Calu3 (cell line): Measurements from ENCODE around the gene DLG2. TPM values are rescaled to one million over a fixed set of nuclear protein-coding genes. Genes with fewer than 3 reads are reported as not detected.

Source experiments
- BruUV-seq: library from RNA; stranded (reverse); fragments of 400-500 nt; replicated peaks from 2 replicates; lab custom pipeline; 2021; lab: Mats Ljungman, UMichigan
- CTCF ChIA-PET: fragments of 300-600 bp; sonication (Branson Sonifier 250); formaldehyde crosslinking; loops from one replicate; lab custom pipeline; 2022; ENCODE audit warnings: antibody characterized with exemption; lab: Charles Lee
- DNase-seq: peaks from one replicate; pipeline ENCODE4 v3.0.0; 2022
- H3K27ac Mint-ChIP-seq: one replicate; pipeline ENCODE4 v1.8.0; 2022; ENCODE audit warnings: mixed read lengths; ENCODE audit not compliant: unreplicated experiment
- H3K27me3 Mint-ChIP-seq: one replicate; pipeline ENCODE4 v1.8.0; 2022; ENCODE audit warnings: mixed read lengths; ENCODE audit not compliant: unreplicated experiment
- H3K36me3 Mint-ChIP-seq: one replicate; pipeline ENCODE4 v1.8.0; 2022; ENCODE audit warnings: mild to moderate bottlenecking, moderate library complexity, mixed read lengths; ENCODE audit not compliant: insufficient read depth, unreplicated experiment
- H3K4me1 Mint-ChIP-seq: one replicate; pipeline ENCODE4 v1.8.0; 2022; ENCODE audit warnings: mild to moderate bottlenecking, low read depth, mixed read lengths; ENCODE audit not compliant: unreplicated experiment
- H3K4me3 Mint-ChIP-seq: one replicate; pipeline ENCODE4 v1.8.0; 2022; ENCODE audit warnings: mild to moderate bottlenecking, low read depth, moderate library complexity, mixed read lengths; ENCODE audit not compliant: unreplicated experiment
- H3K9me3 Mint-ChIP-seq: one replicate; pipeline ENCODE4 v1.8.0; 2022; ENCODE audit warnings: low read depth, mixed read lengths; ENCODE audit not compliant: unreplicated experiment
- intact Hi-C: fragments of 100-400 bp; cut with micrococcal nuclease; formaldehyde crosslinking; loops from one replicate; pipeline ENCODE4 v1.10.0; 2022; ENCODE audit not compliant: unreplicated experiment
- total RNA-seq: library from RNA; stranded (reverse); gene quantifications from 2 replicates; pipeline ENCODE4 v1.2.3, GENCODE V29; 2022
- TF ChIP-seq, protein P1 (sequence below): fragments of 200-600 bp; IDR thresholded peaks from one replicate; pipeline ENCODE4 v1.8.0; 2022; ENCODE audit warnings: antibody characterized with exemption; ENCODE audit not compliant: unreplicated experiment

Gene DLG2
- total RNA-seq, 1 experiment from 2014 or later, result 0.71 TPM

DNA sequence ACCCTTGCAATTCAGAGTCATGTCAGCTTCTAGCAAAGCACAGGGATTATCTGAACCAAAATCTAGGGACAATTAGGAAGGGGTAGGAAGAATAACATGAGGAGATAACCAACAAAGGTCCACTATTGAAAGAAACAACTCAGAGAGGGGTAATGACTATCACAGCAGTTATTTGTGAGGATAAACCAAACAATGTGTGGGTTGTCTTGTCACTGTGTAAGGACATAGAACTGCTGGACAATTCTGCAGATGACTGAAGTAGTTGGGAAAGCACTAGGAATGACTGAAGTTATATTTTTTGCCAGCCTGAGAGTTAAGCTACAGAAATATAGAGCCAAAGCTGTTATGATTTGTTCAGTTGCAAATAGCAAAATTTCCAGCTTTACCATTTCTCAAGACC is 1482.6 kb downstream of the DLG2 start:
- CTCF ChIA-PET, result no interaction called here
- no peaks in the 10 kb centered on the region for H3K9me3 Mint-ChIP-seq
- H3K36me3 Mint-ChIP-seq, result no peaks in the 10 kb centered on the region
- no peaks in the 10 kb centered on the region for H3K4me1 Mint-ChIP-seq
- intact Hi-C loops, result no loop called here
- no peaks in the 10 kb centered on the region for H3K27me3 Mint-ChIP-seq
- no peak overlapping the region for H3K27ac Mint-ChIP-seq
- no peak overlapping the region for H3K4me3 Mint-ChIP-seq
- no TSS peak for BruUV-seq
- TF ChIP-seq, protein P1, sequence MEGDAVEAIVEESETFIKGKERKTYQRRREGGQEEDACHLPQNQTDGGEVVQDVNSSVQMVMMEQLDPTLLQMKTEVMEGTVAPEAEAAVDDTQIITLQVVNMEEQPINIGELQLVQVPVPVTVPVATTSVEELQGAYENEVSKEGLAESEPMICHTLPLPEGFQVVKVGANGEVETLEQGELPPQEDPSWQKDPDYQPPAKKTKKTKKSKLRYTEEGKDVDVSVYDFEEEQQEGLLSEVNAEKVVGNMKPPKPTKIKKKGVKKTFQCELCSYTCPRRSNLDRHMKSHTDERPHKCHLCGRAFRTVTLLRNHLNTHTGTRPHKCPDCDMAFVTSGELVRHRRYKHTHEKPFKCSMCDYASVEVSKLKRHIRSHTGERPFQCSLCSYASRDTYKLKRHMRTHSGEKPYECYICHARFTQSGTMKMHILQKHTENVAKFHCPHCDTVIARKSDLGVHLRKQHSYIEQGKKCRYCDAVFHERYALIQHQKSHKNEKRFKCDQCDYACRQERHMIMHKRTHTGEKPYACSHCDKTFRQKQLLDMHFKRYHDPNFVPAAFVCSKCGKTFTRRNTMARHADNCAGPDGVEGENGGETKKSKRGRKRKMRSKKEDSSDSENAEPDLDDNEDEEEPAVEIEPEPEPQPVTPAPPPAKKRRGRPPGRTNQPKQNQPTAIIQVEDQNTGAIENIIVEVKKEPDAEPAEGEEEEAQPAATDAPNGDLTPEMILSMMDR, result no peak
- DNase-seq, result no peak

DNA sequence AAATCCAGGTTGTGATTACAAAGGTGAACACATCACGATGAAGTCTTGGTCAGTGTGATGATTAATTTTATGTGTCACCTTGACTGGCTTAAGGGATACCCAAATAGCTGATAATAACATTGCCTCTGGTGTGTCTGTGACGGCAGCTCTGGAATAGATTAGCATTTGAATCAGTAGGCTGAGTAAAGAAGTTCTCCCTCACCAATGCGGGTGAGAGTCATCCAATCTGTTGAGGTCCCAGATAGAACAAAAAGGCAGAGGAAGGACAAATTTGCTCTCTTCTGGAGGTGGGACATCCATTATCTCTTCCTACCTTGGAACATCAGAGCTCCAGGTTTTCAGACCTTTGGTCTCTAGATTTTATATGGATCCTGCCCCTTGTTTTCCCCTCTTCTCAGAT is 1484.7 kb downstream of the DLG2 start:
- CTCF ChIA-PET, result no interaction called here
- no peaks in the 10 kb centered on the region for H3K4me1 Mint-ChIP-seq

DNA sequence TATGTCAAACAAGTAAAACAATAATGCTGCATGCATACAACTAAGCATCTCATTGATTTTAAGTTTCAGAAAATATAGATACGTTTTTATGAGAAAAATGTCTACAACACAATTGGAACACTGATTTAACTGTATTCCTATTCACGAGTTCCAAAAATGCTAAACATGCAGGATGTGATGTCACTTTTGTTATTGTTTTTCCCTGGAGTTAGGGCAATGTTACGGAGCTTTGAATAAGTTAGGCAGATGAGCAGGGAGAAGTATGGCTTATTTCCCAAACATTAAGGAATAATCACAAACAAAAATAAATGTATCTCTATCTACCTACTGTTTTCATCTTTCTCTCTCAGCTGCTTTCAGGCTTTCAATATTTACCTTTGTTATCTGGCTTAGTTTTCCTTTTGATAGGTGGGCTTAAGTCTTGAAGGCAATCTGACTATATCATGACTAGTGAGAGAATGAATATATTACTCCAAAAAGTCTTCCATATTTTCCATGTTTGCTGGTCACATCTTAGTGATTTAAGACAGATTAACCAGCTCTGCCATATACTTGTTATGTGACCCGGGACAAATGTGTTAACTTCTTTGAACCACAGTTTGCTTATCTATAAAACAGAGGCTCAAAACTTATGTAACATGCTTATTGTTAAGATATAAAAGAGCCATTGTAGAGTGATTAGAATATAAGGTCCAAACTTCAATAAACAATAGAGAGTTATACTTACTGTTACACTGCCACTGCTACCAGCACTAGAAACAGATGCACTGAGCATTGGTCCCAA is 1486.6 kb downstream of the DLG2 start:
- H3K4me1 Mint-ChIP-seq, result no peaks in the 10 kb centered on the region
- TF ChIP-seq, protein P1, result no peak
- CTCF ChIA-PET, result no interaction called here
- H3K4me3 Mint-ChIP-seq, result no peak overlapping the region
- BruUV-seq, result no TSS peak
- intact Hi-C loops, result no loop called here
- no peaks in the 10 kb centered on the region for H3K27me3 Mint-ChIP-seq
- H3K36me3 Mint-ChIP-seq, result no peaks in the 10 kb centered on the region
- H3K9me3 Mint-ChIP-seq, result no peaks in the 10 kb centered on the region
- DNase-seq, result no peak
- H3K27ac Mint-ChIP-seq, result no peak overlapping the region

More for the DNA sequence above, 1484.7 kb downstream of the DLG2 start:
- H3K9me3 Mint-ChIP-seq, result no peaks in the 10 kb centered on the region
- no peaks in the 10 kb centered on the region for H3K36me3 Mint-ChIP-seq
- no peaks in the 10 kb centered on the region for H3K27me3 Mint-ChIP-seq
- H3K27ac Mint-ChIP-seq, result no peak overlapping the region
- no TSS peak for BruUV-seq
- no peak overlapping the region for H3K4me3 Mint-ChIP-seq
- TF ChIP-seq, protein P1, result no peak
- DNase-seq, result no peak
- intact Hi-C loops, result no loop called here

DNA sequence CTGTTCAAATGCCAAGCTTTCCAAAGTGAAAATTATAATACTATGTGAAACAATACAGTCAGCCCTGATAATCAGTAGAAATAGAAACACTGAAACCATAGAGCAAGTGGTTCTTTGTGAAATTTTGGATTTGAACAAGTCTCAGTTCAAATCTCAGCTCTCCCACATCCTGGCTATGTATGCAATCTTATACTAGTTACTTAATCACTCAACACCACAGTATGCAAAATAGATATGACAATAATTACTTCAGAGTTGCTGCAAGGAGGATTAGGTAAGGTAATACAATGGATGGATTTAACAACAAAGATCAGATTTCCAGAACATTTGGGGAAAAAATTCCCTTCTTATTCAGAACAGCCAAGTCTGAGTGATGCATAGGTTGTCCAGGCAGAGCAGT is 1489.2 kb downstream of the DLG2 start:
- Mint-ChIP-seq H3K27me3 (no peaks in the 10 kb centered on the region), H3K36me3 (no peaks in the 10 kb centered on the region), H3K9me3 (peaks cover 4% of the 10 kb centered on the region), H3K4me3 (no peak overlapping the region), H3K27ac (no peak overlapping the region), H3K4me1 (no peaks in the 10 kb centered on the region)
- TF ChIP-seq, protein P1, result no peak
- BruUV-seq, result no TSS peak
- CTCF ChIA-PET, result no interaction called here
- intact Hi-C loops, result no loop called here
- no peak for DNase-seq
